Smooth muscle cell of the brain vasculature (primary cell): Measurements from ENCODE around the gene ZFP90.
"Not testable (repeated sequence)": the region's sequence is repeated elsewhere in the genome, so short reads cannot be mapped to it uniquely, and the experiment has no call there.

Experiments
- DNase-seq: peaks from one replicate; pipeline ENCODE4 v3.0.0-alpha.2; 2012; ENCODE audit warnings: low read depth, low spot score

ZFP90 gene

DNA sequence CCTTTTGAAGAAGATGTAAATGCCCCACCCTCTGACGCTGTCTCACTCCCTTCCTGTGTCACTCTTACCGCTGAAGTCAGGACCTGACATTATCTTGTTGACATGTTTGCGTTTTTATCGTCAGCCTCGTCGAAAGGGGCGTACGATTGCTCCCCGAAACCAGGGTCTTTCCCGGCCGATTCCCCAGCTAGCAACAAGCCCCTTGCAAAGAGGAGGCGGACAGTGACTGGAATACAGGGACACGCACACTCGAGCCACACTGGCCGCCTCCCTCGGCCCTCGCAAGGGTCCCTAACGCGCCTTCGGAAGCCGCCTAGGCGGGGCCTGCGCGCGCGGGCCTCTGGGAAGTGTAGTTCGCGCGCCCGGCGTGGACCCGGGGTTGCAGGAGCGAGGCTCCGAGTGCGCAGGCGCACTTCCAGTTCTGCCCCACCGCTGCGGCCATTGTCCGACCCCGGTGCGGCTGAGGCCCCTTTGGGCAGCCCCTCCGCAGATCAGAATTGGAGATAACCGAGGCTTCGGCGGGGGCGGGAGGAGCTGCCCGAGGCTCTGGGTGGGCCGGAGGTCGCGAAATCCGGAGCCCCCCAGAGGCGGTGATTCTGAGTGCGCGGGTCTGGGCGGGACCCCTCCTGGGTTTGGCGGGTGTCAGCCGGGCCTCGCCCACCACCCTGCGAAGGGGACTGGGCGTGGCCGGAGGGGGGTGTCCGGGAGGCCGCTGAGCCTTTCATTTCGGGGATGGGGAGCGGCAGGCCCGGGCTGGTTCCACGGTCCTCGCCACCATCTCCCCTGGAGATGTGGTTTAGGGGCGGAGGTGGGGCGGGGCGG is at the start of gene ZFP90:
TSS of gene ZFP90 (plus strand) at position 412 of the 822 bp plus-strand sequence. CDS start 502 bp downstream, outside the sequence.
- peak; percentile 57 for DNase-seq

DNA sequence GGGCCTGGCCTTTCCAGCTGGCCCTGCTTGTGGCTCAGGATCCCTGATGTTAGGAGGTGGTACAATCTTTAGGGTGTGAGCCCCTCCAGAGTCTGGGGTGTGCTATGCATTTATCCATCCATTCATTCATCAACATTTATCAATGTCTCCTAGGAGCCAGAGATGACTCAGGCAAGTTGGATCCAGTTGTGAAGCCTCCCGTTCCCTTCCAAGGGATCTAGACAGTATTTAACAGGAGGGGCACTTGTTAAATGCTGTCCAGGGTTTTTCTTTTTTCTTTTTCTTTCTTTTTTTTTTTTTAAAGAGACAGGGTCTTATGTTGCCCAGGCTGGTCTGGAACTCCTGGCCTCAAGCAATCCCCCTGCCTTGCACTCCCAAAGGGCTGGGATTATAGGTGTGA is 48.7 kb upstream of the ZFP90 start:
- DNase-seq: no peak

DNA sequence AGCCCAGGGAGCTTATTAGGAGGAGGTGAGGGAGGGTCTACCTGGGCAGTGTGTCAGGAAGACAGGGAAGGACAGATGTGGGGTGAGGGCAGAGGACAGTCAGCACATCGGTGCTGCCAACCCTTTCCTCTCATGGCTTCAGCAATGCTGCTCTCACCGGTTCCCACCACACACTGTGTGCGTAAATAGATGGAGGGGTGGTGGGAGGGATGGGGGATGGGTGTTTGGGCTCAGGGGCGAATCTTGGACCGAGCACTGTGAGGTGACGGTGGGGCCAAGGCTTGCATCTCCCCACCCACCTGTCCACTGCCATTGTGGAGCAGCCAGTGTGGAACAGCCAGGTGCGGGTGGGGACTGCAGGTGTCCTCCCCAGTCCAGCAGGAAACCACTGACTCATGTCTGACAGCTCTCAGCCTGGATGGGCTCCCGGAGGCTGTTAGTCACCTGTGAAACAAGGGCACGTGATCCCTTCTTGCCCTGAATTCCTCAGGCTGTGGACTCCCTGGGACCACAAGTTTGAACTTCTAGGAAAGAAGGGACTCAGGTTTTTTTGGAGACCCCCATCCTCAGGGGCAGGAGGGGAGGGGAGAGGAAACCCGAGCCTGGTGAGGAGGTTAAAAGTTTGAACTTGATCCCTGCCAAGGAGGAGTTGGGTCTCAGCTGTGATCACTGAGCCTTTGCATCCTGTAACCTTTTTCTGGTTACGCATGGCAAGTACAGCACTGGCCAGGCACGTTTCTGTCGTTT is 48.1 kb upstream of the ZFP90 start:
- DNase-seq: no peak

DNA sequence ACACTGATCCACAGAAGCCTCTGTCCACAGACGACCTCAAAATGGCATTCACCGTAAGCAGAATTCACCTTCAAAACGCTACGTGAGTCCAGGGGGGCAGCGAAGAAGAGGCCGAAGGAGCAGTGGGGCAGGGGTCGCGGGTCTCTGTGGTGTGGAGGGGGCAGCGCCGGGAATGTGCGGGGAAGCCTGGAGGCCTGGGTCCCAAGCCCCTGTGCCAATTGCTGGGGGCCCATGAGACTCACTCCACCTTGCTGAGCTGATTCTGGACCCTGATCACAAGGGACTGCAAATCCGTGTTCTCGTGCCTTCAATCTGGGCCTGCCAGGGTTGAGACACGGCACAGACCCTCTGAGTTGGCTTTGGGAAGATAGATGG is 47.5 kb upstream of the ZFP90 start:
- no peak for DNase-seq

DNA sequence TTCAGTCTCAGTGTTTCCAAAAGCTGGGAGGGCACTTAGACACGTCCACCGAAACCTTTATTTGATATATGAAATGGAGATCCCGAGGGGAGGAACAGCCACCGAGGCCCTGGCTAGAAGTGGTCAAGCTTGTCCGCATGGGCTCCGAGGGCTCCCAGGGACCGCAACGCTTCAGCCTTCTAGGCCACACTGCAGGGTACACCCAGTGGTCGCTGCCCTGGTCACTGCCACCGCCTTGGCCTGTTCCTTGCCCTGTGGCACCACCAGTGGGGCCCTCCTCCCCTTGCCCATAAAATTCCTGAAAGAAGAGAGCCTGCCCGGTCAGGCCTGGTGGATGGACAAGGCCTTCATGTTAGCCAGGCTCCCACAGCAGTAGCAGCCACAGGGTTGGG is 46.9 kb upstream of the ZFP90 start:
- no peak for DNase-seq

DNA sequence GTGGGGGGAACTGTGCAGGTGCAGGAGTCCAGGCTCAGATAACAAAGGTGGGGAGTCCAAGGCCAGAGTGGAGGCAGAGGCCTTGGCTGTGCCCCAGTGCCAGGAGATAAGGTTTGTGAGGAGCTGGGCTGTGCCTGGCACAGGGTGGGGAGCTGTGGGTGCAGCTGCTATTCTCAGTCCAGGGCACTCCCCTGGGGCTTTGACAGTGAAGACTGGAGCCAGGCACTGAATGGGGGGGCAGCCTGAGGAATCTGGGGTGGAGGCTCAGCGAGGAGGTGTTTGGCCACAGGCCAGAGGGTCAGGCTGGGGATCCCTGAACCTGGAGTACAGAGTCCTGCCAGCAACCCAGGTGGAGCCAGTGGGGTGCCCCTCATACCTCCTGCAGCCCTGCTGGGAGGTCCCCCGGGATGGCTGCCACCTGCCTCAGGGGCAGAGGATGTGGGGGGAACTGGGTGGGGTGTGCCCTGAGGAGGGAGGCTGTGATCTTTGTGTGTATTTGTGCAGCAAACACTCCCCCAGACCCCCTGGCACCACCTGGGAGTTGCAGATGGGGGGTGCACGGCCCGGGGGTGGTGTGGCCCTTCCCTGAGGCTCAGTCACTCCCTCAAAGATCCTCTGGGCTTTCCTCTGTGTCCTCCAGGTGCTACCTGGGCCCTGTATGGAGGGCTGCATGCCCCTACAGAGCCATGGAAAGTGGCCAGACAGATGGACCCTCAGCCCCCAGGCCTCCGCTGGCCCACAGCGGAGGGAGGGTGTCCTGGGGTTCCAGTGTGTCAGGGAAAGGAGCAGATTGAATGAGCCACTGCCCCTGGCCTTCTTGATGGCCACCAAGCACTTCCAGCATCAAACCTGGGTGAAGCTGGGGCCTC is 46.3 kb upstream of the ZFP90 start:
- DNase-seq: no peak

DNA sequence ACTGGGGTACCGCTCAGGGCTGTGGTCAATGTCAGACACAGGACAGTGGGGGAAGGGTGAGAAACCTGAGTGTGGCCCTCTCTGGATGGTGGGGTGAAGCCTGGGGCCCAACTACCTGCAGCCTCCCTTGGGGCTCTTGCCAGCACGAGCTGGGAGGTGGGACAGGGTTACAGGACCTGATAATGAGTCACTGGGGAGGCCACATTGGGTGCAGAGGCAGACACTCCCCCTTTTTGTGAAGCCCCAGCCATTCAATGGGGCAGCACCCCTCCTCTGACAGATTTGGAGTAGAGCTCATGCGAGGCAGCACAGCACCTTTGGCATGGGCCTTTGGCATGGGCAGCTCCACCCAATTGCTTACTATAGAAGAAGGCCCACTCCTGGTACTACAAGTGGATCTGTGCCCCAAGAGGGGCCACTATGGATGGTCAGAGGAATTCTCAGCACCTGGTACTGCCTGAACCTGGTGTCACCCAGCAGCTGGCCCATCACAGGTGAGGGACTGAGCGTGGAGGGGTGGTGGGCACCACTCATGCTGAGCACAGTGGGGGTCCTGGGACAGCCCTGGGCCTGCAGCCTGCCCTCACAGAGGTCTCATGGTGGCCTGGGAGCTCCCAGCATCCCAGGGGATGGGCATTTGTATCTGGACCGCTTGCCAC is 45.5 kb upstream of the ZFP90 start:
- DNase-seq: no peak

DNA sequence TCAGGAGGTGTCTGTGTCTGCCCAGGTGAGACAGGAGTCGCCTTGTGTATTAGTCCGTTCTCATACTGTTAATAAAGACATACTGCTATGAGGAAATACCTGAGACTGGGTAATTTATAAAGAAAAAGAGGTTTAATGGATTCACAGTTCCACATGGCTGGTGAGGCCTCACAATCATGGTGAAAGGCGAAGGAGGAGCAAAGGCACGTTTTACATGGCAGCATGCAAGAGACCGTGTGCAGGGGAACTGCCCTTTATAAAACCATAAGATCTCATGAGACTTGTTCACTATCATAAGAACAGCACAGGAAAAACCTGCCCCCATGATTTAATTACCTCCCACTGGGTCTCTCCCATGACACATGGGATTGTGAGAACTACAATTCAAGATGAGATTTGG is 44.8 kb upstream of the ZFP90 start:
- DNase-seq: not testable (repeated sequence)

DNA sequence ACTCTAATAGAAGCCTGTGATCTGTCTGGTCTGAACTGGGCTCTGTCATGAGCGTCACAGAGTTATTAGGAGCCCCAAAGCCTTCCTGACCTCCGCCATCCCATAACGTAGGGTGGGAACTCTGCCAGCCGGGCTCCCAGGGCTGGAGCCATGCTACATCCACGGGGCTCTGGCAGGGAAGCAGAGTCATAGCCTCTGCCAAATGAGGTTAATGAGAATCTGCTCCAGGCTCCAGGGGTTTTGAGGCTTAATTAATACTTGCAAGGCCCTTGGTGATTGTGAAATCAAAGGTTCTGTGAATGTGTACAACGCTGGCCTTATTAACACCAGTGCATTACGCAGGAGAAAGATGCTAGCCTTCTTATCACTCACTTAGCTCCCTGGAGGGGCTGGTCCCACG is 42.4 kb upstream of the ZFP90 start:
- no peak for DNase-seq

DNA sequence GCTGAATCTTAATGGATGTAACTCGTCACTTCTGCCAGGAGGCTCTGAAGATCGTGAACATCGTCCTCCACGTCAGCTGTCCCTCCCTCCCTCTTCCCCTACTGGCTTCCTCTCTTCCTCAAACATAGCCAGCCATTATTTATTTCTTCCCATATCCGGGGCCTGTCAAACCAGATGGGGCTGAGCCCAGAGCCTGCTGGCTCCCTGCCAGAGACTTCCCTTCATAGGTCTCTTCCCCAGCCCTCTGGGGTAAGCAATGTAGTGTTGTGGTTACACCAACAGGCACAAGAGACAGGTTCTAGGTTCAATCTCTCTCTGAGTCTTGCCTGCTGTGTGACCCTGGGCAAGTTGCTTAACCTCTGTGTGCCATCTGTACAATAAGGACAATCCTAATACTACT is 40.1 kb upstream of the ZFP90 start:
- DNase-seq: no peak

DNA sequence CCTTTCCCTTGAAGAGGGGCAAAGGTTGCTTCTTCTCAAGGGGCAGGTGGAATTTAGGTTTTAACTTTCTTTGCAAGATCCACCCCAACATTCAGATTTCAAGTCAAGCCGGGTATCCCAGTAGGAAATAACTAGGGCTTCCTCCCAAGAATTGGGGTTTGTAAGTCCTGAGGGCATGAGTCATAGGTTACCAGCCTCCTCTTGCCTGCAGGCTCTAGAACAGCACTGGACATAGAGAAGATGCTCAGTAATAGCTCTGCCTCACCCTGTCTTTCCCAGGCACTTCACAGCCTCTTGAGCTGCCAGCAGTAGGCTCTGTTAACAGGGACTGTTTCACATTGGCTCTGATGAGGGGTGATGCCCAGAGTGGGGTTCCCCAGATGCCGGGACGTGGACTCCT is 35.8 kb upstream of the ZFP90 start:
- DNase-seq: no peak

DNA sequence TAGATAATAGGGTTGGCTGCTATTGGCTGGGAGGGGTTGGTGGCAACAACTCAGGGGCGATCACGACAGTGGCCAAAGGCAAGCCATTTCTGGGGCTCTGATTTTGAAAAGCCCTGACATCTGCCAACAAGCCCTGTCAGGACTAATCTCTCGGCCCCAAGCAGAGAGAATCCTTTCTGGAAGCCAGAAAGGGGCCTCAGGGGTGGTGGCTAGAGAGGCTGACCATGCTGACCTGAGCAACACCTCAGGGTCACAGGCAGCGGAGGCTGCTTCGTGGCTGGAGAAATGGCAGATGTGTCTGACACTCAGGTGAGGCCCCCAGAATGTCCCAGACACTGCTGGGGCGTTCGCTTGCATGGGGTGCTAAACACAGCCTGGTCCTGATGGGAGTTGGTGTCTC is 35.0 kb upstream of the ZFP90 start:
- DNase-seq: no peak

DNA sequence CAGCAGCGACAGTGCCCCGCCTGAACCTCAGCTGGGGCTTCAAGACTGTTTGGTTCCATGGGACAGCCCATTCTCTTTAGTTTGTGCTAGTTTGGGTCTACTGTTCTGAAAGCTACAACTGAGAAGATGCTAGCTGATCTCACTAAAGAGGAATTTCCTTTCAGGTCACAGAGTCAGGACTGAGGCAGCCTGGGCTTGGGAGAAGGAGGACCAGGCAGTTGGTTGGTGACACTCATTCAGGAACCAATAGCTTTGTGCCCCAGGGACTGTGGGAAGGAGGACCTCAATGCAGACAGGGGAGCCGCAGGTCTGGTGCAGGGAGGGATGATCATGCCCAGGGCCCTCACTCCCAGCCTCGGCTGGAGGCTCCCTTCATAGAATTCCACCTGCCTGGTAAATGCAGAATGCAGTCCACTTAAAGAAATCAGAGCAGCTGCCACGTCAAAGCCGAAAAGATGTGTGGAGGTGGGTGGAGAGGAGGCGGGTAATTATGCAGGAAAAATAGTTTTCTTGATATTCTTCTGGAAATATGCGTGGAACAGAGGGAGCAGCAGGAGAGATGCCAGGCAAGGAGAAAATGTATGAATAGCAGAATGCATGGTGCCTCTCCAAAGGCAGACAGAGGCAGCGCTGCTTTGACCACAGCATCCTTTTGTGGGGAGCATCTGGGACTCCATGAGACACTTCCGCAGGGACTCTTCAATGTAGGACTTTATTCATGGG is 32.6 kb upstream of the ZFP90 start:
- no peak for DNase-seq

DNA sequence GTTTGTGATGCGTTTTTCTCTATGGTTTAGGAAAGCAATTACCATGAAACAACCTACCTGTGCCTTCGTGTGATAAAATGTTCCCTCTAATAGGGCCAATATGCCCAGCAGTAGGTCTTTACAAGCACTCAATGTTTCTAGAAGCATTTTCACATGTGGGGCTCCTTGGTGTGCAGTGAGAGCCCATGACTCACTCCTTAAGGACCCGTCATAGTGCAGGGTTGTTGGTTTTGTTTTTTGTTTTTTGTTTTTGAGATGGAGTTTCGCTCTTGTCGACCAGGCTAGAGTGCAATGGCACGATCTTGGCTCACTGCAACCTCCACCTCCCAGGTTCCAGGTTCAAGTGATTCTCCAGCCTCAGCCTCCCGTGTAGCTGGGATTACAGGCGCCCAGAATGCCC is 31.1 kb upstream of the ZFP90 start:
- no peak for DNase-seq

DNA sequence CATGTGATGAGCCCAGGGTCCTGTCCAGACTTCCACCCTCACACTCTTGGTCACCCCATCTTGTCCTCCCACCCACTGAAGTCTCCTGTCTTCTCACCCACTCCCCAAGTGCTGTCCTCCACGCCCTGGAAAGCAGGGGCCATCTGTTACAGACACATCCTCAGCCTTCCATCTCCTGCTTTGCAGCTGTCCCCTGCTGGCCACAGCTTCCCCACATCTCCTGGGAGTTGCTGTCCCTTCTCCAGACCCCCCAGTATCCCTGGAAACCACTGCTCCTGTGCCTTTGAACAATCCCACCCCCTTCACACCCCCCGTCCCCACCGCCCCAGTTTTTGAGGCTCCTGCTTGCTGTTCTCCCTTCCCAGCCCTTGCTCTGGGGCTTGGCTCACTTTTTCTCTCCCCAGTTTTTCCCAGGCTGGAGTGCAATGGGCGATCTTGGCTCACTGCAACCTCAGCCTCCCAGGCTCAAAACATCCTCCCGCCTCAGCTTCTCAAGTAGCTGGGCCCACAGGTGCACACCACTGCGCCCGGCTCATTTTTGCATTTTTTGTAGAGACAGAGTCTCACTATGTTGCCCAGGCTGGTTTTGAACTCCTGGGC is 30.4 kb upstream of the ZFP90 start:
- no peak for DNase-seq

DNA sequence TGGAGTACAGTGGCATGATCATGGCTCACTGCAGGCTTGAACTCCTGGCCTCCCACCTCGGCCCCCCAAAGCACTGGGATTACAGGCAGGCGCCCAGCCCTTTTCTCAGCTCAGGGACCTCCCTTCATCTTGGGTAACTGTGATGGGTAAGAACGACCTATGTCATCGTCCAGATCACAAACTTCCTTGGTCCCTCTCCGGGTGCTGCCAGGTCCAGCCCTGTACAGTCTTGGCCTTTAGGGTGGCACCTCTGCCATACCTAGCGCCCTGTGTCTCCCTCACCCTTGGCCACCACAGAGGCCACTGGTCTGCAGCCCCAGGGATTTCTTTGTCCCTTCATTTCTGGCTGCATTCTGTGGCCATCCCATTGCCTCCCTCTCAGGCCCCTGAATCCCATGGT is 29.7 kb upstream of the ZFP90 start:
- DNase-seq: no peak

DNA sequence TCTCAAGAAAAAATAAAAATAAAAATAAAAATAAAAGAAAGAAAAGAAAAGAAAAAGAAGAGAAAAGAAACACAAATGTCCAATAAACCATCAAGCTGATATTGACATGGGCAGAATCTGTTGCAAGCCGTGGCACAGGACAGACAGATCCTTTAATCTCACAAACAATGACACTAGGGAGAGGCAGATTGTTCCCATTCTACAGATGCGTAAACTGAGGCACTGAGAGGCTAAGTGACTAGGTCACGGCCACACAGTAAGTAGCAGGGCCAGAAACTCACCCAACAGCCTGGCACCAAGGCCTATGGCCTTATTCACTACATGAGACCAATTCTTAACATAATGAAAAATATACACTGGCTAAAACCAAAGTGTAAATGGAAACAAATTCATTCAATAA is 28.3 kb upstream of the ZFP90 start:
- DNase-seq: no peak

DNA sequence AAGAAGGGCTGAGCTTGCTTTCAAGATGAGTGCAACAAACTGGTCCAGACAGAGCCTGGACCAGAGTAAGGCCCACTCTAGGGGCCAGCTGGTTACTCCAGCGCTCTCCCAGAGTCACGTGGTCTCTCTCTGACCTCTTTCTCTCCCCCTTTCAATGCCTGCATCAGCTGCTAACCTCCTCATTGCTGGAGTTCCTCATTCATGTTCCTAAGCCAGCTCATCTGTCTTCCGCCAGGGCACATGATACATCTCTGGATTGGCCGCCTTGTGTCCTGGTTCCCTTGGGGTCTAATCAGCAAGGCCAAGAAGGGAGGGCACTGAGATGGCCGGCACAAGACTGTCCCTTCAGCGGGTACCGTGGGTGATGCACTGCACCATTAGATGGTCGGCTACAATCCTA is 26.9 kb upstream of the ZFP90 start:
- DNase-seq: no peak

DNA sequence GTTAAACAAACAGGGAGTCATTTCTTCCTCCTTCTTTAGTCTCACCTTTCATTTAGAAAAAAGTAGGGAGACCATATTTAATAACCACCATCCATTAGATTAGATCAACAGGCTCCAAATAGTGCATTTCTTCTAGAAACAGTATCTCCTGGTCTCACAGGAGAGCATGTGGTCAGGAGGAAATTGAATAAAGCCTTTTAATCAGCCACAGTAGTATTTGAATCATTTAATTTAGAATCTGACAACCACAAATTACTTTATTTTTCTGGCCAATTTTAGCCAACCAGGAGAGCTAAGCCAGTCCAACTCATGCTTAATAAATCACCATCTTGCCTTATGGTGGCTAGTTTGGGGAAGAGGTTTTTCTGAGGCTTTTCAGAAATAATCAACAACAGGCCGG is 26.3 kb upstream of the ZFP90 start:
- no peak for DNase-seq

DNA sequence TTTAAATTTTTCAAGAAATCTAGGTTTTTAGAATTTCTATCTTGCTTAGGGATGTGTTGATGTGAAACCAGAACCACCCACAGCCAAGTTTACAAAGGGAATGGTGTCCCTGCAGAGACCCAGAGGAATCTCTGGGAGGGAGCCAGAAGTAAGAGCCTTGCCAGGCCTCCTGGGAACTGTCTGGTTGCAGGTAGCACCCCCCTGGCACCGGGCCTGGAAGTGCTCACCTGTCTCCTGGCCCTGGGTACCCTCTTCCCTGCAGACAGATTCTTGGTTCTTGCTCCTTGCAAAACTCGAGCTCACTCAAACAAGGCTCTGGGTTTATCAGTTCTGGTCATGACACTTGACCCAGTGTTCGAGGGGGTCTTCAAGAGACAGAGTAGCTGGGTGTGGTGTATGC is 24.6 kb upstream of the ZFP90 start:
- no peak for DNase-seq
